Measurements from ENCODE around the gene CDH4. TPM values are rescaled to one million over a fixed set of nuclear protein-coding genes. Genes with fewer than 3 reads are reported as not detected.

Gene CDH4
- total and polyA plus RNA-seq, 2 of the 4 experiments (the other 2 are of a cell fraction) = 1.6 to 3.5 TPM

GRCh38 chr20:61590236-61590635 is 338.2 kb downstream of the CDH4 start:
- 81% methylated on average over 5 of the region's 12 CpGs; no CpG with 5 or more reads in 1 of the 2 experiments for WGBS, 2 experiments (ENCODE audit: extremely low coverage in 2 of 2, insufficient read length in 1 of 2)
- Histone ChIP-seq H2BK20ac (ENCODE audit: low read depth, low read length) (peak overlapping the region; percentile 54; the same call in 1 of the 2 replicates), H4K91ac (ENCODE audit: insufficient read depth, low read depth, low read length) (no peak overlapping the region; the same call in 1 of the 2 replicates), H3K9ac (ENCODE audit: low read depth, low read length) (no peak overlapping the region), H3K27me3 (ENCODE audit: control insufficient read depth, insufficient read depth, low read length) (no peaks in the 10 kb centered on the region), H2BK120ac (ENCODE audit: low read depth, low read length) (peak overlapping the region; percentile 42; the same call in 1 of the 2 replicates), H2AK9ac (replicated peaks; ENCODE audit: low read depth, low read length, poor library complexity) (no peak overlapping the region), H3K9me1 (ENCODE audit: insufficient read depth, low read length) (peaks cover 11% of the 10 kb centered on the region), H3K36me3 (ENCODE audit: control insufficient read depth, insufficient read depth, low read length) (no peaks in the 10 kb centered on the region), H4K5ac (ENCODE audit: low read depth, low read length) (no peak overlapping the region), H2AFZ (replicated peaks; ENCODE audit: low read length, poor library complexity) (no peak overlapping the region), H3K4me2 (ENCODE audit: low read depth, low read length) (no peak overlapping the region), H3K9me3 (ENCODE audit: control insufficient read depth, insufficient read depth, low read length) (peaks cover 15% of the 10 kb centered on the region), H3K4ac (ENCODE audit: low read depth, low read length) (peak overlapping the region; percentile 17), H3K18ac (ENCODE audit: low read depth, low read length) (no peak overlapping the region), H3K4me3 (ENCODE audit: insufficient read depth, low read depth, low read length) (no peak overlapping the region), H3K56ac (ENCODE audit: extremely low read depth, insufficient read depth, low read length) (no peak overlapping the region), H3K14ac (replicated peaks; ENCODE audit: low read depth, low read length) (no peak overlapping the region; the same call in 1 of the 2 replicates), H2AK5ac (ENCODE audit: low read depth, low read length) (peak overlapping the region; percentile 41), H3K27ac (ENCODE audit: insufficient read depth, low read length) (no peak overlapping the region), H4K8ac (ENCODE audit: low read depth in 2 of 2, low read length in 2 of 2) (no peak overlapping the region), H3K23ac (ENCODE audit: low read depth, low read length) (no peak overlapping the region), H3K4me1 (ENCODE audit: control insufficient read depth, insufficient read depth, low read length) (peaks cover 10% of the 10 kb centered on the region), H2BK5ac (ENCODE audit: low read depth, low read length, poor library complexity, severe bottlenecking) (no peak overlapping the region), H3K79me1 (ENCODE audit: low read depth in 1 of 2, low read length in 2 of 2) (no peaks in the 10 kb centered on the region), H2BK15ac (ENCODE audit: low read depth, low read length) (no peak overlapping the region), H4K20me1 (ENCODE audit: insufficient read depth, low read length) (peaks cover 4% of the 10 kb centered on the region; the same call in 1 of the 2 replicates)
- POLR2A ChIA-PET (ENCODE audit: unreplicated experiment) = no interaction called here
- dilution Hi-C loops (cut with HindIII; ENCODE audit: low sequenced_read_pairs, unreplicated experiment) = no loop called here
- TF ChIP-seq NFE2L2 (IDR thresholded peaks at IDR 0.05; ENCODE audit: low read depth, low read length) = no peak
- no peak for TF ChIP-seq MAZ (IDR thresholded peaks at IDR 0.05; ENCODE audit: borderline replicate concordance, low read depth, low read length)
- TF ChIP-seq MXI1 (IDR thresholded peaks at IDR 0.05; ENCODE audit: borderline replicate concordance, low read depth, low read length) = no peak
- no peak for TF ChIP-seq BHLHE40 (IDR thresholded peaks at IDR 0.05; ENCODE audit: low read depth, low read length)
- TF ChIP-seq RCOR1 (IDR thresholded peaks at IDR 0.05; ENCODE audit: insufficient replicate concordance, low read length) = no peak
- no peak for TF ChIP-seq CEBPB (IDR thresholded peaks at IDR 0.05; ENCODE audit: low read depth, low read length)
- no peak for TF ChIP-seq POLR2A (IDR thresholded peaks at IDR 0.05; ENCODE audit: low read depth, low read length)
- no peak for TF ChIP-seq SMC3 (IDR thresholded peaks at IDR 0.05; ENCODE audit: low read depth, low read length)
- TF ChIP-seq, protein P1, sequence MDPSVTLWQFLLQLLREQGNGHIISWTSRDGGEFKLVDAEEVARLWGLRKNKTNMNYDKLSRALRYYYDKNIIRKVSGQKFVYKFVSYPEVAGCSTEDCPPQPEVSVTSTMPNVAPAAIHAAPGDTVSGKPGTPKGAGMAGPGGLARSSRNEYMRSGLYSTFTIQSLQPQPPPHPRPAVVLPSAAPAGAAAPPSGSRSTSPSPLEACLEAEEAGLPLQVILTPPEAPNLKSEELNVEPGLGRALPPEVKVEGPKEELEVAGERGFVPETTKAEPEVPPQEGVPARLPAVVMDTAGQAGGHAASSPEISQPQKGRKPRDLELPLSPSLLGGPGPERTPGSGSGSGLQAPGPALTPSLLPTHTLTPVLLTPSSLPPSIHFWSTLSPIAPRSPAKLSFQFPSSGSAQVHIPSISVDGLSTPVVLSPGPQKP (IDR thresholded peaks at IDR 0.05; ENCODE audit: borderline replicate concordance, low read depth, low read length) = no peak
- TF ChIP-seq CTCF (conservative IDR thresholded peaks at IDR 0.05; ENCODE audit: low read depth, low read length) = no peak
- TF ChIP-seq RAD21 (IDR thresholded peaks at IDR 0.05; ENCODE audit: low read length) = no peak
- TF ChIP-seq MAFK (IDR thresholded peaks at IDR 0.05; ENCODE audit: low read depth, low read length) = no peak
- TF ChIP-seq FOS (IDR thresholded peaks at IDR 0.05; ENCODE audit: low read depth, low read length) = no peak
- no peak for TF ChIP-seq RFX5 (IDR thresholded peaks at IDR 0.05; ENCODE audit: low read depth, low read length)
- DNase-seq (no peak), ATAC-seq (ENCODE audit: low read depth) (no peak)
- in situ Hi-C loops (cut with MboI; ENCODE audit: low sequenced_read_pairs) = no loop called here
- intact Hi-C loops (cut with micrococcal nuclease) = no loop called here
- BruUV-seq (replicated peaks) = no TSS peak
- CTCF ChIA-PET = no interaction called here

All from IMR-90 (cell line).